Brain microvascular endothelial cell (primary cell): ENCODE results near the gene TTC38.

ENCODE experiments used
- DNase-seq: peaks from one replicate; pipeline ENCODE4 v3.0.0-alpha.2; 2020
- H3K27ac ChIP-seq: fragments of 250-450 bp; sonication (Bioruptor Pico); 2 replicates; pipeline ENCODE4 v1.5.1; 2020; ENCODE audit warnings: mild to moderate bottlenecking, moderate library complexity
- H3K27me3 ChIP-seq: fragments of 250-450 bp; sonication (Bioruptor Pico); replicated peaks from 2 replicates; pipeline ENCODE4 v1.5.1; 2020; ENCODE audit warnings: mild to moderate bottlenecking
- H3K36me3 ChIP-seq: fragments of 250-450 bp; sonication (Bioruptor Pico); replicated peaks from 2 replicates; pipeline ENCODE4 v1.5.1; 2020; ENCODE audit warnings: mild to moderate bottlenecking
- H3K4me3 ChIP-seq: 2 replicates; pipeline ENCODE4 v1.5.1; 2011; ENCODE audit warnings: low read depth, mild to moderate bottlenecking, control low read depth, low read length, moderate library complexity
- CTCF ChIP-seq: IDR thresholded peaks from 2 replicates; pipeline ENCODE4 v1.5.1; 2011; ENCODE audit warnings: low read depth, mild to moderate bottlenecking, moderate library complexity, low read length, control low read depth, inconsistent platforms; ENCODE audit errors: missing control alignments
- in situ Hi-C: cut with HindIII; loops from 2 replicates; pipeline ENCODE4 v1.10.0; 2017; ENCODE audit warnings: low sequenced_read_pairs, low pct_ligation_motif_present

Gene TTC38

GRCh38 chr22:46339956-46340355 is 72.1 kb downstream of the TTC38 start:
- in situ Hi-C loops: loop anchor here (25.0 kb wide), 1 partner anchor 147 kb away; no protein-coding TSS in a partner anchor
- no peak for DNase-seq
- Histone ChIP-seq H3K27me3 (no peaks in the 10 kb centered on the region), H3K4me3 (no peak overlapping the region), H3K36me3 (peaks cover 41% of the 10 kb centered on the region), H3K27ac (no peak overlapping the region)
- no peak for TF ChIP-seq CTCF

DNA sequence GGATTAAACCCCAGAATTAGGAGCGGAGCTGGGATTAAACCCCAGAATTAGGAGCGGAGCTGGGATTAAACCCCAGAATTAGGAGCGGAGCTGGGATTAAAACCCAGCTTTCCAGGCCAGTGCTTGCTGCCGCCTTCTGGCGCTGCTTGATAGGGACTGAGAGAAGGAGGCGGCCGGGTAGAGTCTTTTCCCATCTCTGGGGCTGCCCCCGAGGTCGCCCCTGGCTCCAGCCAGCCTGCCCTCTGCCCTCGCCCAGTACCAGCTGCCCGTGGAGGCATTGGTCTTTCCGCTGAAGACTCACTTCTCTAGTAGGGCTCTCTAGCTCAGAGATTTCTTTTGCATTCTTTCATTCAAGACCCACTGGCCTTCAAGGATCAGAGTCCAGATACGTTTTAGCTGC is 72.9 kb downstream of the TTC38 start:
- H3K4me3 ChIP-seq: no peak overlapping the region
- H3K27ac ChIP-seq: no peak overlapping the region
- in situ Hi-C loops: loop anchor here (25.0 kb wide), 1 partner anchor 147 kb away; no protein-coding TSS in a partner anchor
- no peak for TF ChIP-seq CTCF
- H3K36me3 ChIP-seq: peaks cover 41% of the 10 kb centered on the region
- H3K27me3 ChIP-seq: no peaks in the 10 kb centered on the region
- DNase-seq: no peak
